ENCODE results near the gene SLC51A. TPM values are rescaled to one million over a fixed set of nuclear protein-coding genes. Genes with fewer than 3 reads are reported as not detected.
"Not testable (repeated sequence)": the region's sequence is repeated elsewhere in the genome, so short reads cannot be mapped to it uniquely, and the experiment has no call there.

Gene SLC51A
- total RNA-seq, result not detected

DNA sequence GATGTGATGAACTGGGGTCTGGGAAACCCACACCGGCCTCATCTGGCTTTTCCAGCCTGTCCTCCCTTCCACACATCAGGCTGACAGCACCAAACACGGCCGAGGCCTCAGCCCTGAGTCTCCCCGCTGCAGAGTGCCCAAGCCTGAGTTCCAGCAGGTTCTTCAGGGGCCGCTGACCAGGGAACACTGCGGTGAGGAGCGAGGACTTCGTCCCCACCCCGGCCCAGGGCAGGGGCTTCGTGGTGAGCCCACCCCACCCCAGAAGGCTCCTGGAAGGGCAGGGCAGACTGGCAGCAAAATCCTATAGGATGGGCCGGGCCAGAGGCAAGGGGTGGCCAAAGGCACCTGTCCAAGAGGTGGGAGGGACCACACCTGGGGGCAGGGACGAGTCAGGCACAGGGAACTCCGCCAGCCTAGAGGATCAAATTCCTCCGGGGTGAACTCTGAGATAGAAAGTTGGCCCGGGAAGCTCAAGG is at the start of gene SLC51A:
TSS of gene SLC51A (plus strand) at position 446 of the 476 bp plus-strand sequence. CDS start 179 bp downstream, outside the sequence.
- WGBS, 2 donors, result 17 to 62% methylated on average over 11 to 14 of the region's 15 CpGs
- TF ChIP-seq, protein P1, sequence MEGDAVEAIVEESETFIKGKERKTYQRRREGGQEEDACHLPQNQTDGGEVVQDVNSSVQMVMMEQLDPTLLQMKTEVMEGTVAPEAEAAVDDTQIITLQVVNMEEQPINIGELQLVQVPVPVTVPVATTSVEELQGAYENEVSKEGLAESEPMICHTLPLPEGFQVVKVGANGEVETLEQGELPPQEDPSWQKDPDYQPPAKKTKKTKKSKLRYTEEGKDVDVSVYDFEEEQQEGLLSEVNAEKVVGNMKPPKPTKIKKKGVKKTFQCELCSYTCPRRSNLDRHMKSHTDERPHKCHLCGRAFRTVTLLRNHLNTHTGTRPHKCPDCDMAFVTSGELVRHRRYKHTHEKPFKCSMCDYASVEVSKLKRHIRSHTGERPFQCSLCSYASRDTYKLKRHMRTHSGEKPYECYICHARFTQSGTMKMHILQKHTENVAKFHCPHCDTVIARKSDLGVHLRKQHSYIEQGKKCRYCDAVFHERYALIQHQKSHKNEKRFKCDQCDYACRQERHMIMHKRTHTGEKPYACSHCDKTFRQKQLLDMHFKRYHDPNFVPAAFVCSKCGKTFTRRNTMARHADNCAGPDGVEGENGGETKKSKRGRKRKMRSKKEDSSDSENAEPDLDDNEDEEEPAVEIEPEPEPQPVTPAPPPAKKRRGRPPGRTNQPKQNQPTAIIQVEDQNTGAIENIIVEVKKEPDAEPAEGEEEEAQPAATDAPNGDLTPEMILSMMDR (IDR thresholded peaks at IDR 0.05), result no peak
- TF ChIP-seq POLR2A (IDR thresholded peaks at IDR 0.05), result no peak
- no peak within 1 kb of the TSS for H3K4me3 ChIP-seq (ENCODE audit: low read depth, poor library complexity, severe bottlenecking)
- intact Hi-C loops (cut with DNase I; ENCODE audit: low total_unique reads), result no loop called here
- DNase-seq (ENCODE audit: low spot score in 2 of 2), result no peak

DNA sequence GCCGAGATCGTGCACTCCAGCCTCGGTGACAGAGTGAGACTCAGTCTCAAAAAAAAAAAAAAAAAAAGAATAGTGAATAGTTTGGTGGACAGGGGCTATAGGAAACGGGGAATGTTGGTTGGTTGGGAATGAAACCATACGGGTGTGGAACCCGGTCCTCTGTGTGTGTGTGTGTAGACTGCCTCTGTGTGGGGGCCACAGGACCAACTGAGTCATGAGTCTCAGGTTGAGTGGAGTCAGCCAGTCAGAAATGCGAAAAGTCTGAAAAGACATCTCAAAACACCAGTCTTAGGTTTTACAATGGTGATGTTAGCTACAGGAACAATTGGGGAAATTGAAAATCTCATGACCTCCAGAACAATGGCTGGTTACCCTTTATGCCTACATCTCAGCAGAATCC is 49.6 kb upstream of the SLC51A start:
- no peak for TF ChIP-seq POLR2A (IDR thresholded peaks at IDR 0.05)
- TF ChIP-seq, protein P1 (IDR thresholded peaks at IDR 0.05), result no peak
- H3K4me3 ChIP-seq (ENCODE audit: low read depth, poor library complexity, severe bottlenecking), result no peak overlapping the region
- no peak for DNase-seq (ENCODE audit: low spot score in 2 of 2)
- WGBS, 2 donors, result 91 to 92% methylated on average over 7 of the region's 7 CpGs
- intact Hi-C loops (cut with DNase I; ENCODE audit: low total_unique reads), result no loop called here

DNA sequence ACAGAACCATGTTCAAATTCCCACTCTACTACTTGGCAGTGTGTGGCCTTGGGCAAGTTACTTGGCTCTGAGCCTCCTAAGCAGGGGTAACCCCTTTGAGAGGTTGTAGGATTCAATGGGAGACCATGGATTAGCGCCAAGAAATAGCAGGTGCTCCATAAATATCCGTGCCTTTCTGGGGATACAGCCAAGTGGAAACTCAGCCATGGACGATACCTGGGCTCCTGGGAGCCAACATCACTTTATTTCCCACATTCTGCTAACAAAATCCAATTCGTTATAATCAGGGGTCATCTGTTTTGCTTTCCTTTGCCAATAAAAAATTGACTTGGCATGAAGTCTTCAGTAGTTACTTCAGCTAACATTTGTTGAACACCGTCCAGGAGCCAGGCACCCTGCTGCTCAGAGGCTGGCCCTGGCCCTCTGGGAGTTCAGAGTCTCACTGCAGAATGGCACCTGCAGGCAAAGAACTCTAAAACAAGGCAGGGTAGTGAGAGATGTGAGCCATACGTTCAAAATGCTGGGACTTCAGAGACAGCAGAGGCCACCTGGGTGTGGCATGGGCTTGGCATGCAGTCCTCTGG is 47.4 kb upstream of the SLC51A start:
- no peak overlapping the region for H3K4me3 ChIP-seq (ENCODE audit: low read depth, poor library complexity, severe bottlenecking)
- 56 to 58% methylated on average over 6 of the region's 6 CpGs for WGBS, 2 donors
- no peak for DNase-seq (ENCODE audit: low spot score in 2 of 2)
- TF ChIP-seq POLR2A (IDR thresholded peaks at IDR 0.05), result no peak
- TF ChIP-seq, protein P1 (IDR thresholded peaks at IDR 0.05), result no peak
- intact Hi-C loops (cut with DNase I; ENCODE audit: low total_unique reads), result no loop called here

DNA sequence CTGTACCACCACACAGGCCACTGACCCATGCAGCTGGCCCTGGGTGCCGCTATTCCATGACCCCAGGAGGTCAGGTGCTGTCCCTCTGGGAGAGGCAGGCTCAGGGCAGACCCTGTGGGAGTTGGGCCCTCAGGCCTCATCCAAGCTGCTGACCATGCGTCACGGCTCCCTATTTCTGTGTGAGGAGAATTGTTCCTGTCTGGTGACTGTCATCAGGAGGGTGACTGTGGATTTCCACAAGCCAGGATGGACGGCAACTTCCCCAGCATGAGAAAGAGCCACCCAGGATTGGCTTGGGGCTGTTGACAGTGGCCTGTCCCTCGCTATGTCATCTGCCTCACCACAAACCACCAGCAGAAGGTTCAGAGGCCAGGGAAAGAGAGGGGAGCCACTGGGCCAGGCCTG is 46.5 kb upstream of the SLC51A start:
- TF ChIP-seq, protein P1 (IDR thresholded peaks at IDR 0.05), result no peak
- no peak for TF ChIP-seq POLR2A (IDR thresholded peaks at IDR 0.05)
- WGBS, 2 donors, result 91 to 95% methylated on average over 5 of the region's 5 CpGs
- intact Hi-C loops (cut with DNase I; ENCODE audit: low total_unique reads), result no loop called here
- no peak for DNase-seq (ENCODE audit: low spot score in 2 of 2)
- H3K4me3 ChIP-seq (ENCODE audit: low read depth, poor library complexity, severe bottlenecking), result no peak overlapping the region

DNA sequence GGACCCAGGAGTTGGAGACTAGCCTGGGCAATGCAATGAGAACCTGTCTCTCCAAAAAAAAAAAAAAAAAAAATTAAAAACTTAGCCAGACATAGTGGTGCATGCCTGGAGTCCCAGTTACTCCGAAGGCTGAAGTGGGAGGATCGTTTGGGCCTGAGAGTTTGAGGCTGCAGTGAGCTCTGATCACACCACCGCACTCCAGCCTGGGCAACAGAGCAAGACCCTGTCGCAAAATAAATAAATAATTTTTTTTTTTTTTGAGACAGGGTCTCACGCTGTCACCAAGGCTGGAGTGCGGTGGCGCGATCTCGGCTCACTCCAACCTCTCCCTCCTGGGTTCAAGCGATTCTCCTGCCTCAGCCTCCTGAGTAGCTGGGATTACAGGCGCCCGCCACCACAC is 46.0 kb upstream of the SLC51A start:
- H3K4me3 ChIP-seq (ENCODE audit: low read depth, poor library complexity, severe bottlenecking); intact Hi-C loops (cut with DNase I; ENCODE audit: low total_unique reads); DNase-seq (ENCODE audit: low spot score in 2 of 2): not testable (repeated sequence)
- WGBS, 2 donors, result 94 to 98% methylated on average over 12 of the region's 12 CpGs

DNA sequence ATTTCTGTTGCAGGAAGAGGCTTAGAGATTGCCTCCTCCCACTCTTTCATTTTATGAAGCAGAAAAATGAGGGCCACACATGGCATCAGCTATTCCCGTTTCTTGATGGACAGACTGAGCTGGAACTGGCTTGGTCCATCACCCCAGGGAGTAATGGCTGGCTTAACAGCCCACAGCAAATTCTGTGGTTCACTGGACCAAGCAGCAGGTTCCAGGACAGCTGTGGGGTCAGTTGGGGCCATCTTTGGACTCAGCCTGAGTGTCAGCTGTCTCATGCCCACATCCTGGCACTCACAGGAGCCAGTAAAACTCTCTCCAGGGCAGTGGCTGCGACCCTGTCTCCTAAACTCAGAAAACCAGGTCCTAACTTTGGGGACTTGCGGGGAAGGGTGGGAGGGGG is 41.7 kb upstream of the SLC51A start:
- TF ChIP-seq POLR2A (IDR thresholded peaks at IDR 0.05), result no peak
- TF ChIP-seq, protein P1 (IDR thresholded peaks at IDR 0.05), result no peak
- no peak overlapping the region for H3K4me3 ChIP-seq (ENCODE audit: low read depth, poor library complexity, severe bottlenecking)
- intact Hi-C loops (cut with DNase I; ENCODE audit: low total_unique reads), result no loop called here
- DNase-seq (ENCODE audit: low spot score in 2 of 2), result no peak
- 68 to 81% methylated on average over 3 of the region's 3 CpGs for WGBS, 2 donors
